Esophagus squamous epithelium (tissue), 4 donors: Measurements from ENCODE around the gene RASGRP2.

Experiments
- POLR2A ChIP-seq, 4 donors: fragments of 450-650 bp; IDR thresholded peaks; one replicate each; pipeline ENCODE4 v1.6.1; 2017; ENCODE audit warnings: antibody characterized with exemption in 4 of 4, mild to moderate bottlenecking in 4 of 4, moderate library complexity in 3 of 4
- TF ChIP-seq, protein P1 (sequence below), 6 experiments: fragments of 450-650 bp in 4 of 6; fragments of 200-600 bp in 2 of 6; sonication (generic) in 2 of 6; IDR thresholded peaks; one replicate each; pipeline ENCODE4 v1.5.1; 2016 to 2019; ENCODE audit warnings: antibody characterized with exemption in 6 of 6, mild to moderate bottlenecking in 4 of 6, moderate library complexity in 4 of 6

- TF ChIP-seq POLR2A (IDR thresholded peaks at IDR 0.05) = no peak
- TF ChIP-seq, protein P1, sequence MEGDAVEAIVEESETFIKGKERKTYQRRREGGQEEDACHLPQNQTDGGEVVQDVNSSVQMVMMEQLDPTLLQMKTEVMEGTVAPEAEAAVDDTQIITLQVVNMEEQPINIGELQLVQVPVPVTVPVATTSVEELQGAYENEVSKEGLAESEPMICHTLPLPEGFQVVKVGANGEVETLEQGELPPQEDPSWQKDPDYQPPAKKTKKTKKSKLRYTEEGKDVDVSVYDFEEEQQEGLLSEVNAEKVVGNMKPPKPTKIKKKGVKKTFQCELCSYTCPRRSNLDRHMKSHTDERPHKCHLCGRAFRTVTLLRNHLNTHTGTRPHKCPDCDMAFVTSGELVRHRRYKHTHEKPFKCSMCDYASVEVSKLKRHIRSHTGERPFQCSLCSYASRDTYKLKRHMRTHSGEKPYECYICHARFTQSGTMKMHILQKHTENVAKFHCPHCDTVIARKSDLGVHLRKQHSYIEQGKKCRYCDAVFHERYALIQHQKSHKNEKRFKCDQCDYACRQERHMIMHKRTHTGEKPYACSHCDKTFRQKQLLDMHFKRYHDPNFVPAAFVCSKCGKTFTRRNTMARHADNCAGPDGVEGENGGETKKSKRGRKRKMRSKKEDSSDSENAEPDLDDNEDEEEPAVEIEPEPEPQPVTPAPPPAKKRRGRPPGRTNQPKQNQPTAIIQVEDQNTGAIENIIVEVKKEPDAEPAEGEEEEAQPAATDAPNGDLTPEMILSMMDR (IDR thresholded peaks at IDR 0.05) = no peak
These were observed 22.6 kb downstream of the RASGRP2 start for GRCh38 chr11:64721359-64721699.
